GM18858 (cell line): ENCODE data around the gene RRP8.

Experiments used
- ATAC-seq: cut with Tn5 transposase; IDR thresholded peaks from one replicate; pipeline ENCODE4 v1.9.1; 2021; ENCODE audit not compliant: unreplicated experiment

Gene RRP8

GRCh38 chr11:6548641-6549040 lies 54.8 kb downstream of the RRP8 start:
- no peak for ATAC-seq

- ATAC-seq = no peak
Measured at GRCh38 chr11:6548121-6548520, 55.3 kb downstream of the RRP8 start.

GRCh38 chr11:6547177-6547576 lies 56.2 kb downstream of the RRP8 start:
- ATAC-seq = no peak

GRCh38 chr11:6546735-6547134 lies 56.7 kb downstream of the RRP8 start:
- no peak for ATAC-seq

GRCh38 chr11:6545917-6546605 lies 57.4 kb downstream of the RRP8 start:
- ATAC-seq = no peak
